Measurements from ENCODE around the gene IRF7. TPM values are rescaled to one million over a fixed set of nuclear protein-coding genes. Genes with fewer than 3 reads are reported as not detected.
"Not testable (repeated sequence)": the region's sequence is repeated elsewhere in the genome, so short reads cannot be mapped to it uniquely, and the experiment has no call there.

Gene IRF7
- total and polyA plus RNA-seq, 2 experiments from 2014 or later: 12.3 to 17.3 TPM

DNA sequence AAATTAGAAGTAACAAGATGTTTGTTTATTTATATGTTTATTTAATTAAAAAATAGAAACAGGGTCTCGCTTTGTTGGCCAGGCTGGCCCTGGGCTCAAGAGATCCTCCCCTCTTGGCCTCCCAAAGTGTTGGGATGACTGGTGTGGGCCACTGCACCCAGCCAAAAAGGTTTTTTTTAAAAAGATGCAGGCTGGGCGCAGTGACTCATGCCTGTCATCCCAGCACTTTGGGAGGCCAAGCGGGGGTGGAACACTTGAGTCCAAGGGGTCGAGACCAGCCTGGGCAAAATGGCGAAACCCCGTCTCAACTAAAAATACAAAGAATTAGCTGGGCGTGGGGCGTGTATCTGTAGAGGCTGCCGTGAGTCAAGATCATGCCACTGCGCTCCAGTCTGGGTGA, 34.7 kb upstream of the IRF7 start (continued):
- TF ChIP-seq ETS1 (IDR thresholded peaks at IDR 0.05) (no peak), ZNF331 (CRISPR knock-in tag; IDR thresholded peaks at IDR 0.05; ENCODE audit: low read depth) (no peak), POLR2AphosphoS5 (IDR thresholded peaks at IDR 0.05; ENCODE audit: low read depth) (no peak), NANOG (IDR thresholded peaks at IDR 0.05; ENCODE audit: borderline replicate concordance) (no peak), CREB1 (CRISPR knock-in tag; IDR thresholded peaks at IDR 0.05; ENCODE audit: low read depth) (no peak), JUNB (IDR thresholded peaks at IDR 0.05; ENCODE audit: unreplicated experiment) (no peak), STAT1 (IDR thresholded peaks at IDR 0.05; ENCODE audit: unreplicated experiment) (no peak), CTCF (conservative IDR thresholded peaks at IDR 0.05; ENCODE audit: low read depth in 2 of 2) (no peak), REST (IDR thresholded peaks at IDR 0.05; ENCODE audit: unreplicated experiment) (no peak), EZH2 (IDR thresholded peaks at IDR 0.05; ENCODE audit: low read depth, unreplicated experiment) (no peak), EZH2phosphoT487 (IDR thresholded peaks at IDR 0.05; ENCODE audit: unreplicated experiment) (no peak), ZNF114 (CRISPR knock-in tag; IDR thresholded peaks at IDR 0.05) (no peak)

DNA sequence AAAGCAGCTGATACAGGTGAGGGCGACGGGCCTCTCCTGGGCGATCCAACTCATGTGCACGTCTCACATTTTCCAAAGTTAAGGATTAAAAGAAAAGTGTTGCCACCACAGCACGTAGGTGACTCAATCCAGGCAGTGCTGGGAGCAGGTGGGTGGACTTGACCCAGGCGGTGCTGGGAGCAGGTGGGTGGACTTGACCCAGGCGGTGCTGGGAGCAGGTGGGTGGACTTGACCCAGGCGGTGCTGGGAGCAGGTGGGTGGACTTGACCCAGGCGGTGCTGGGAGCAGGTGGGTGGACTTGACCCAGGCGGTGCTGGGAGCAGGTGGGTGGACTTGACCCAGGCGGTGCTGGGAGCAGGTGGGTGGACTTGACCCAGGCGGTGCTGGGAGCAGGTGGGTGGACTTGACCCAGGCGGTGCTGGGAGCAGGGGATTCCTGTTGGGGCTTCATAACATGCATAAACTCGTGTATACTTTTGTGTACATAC, 32.0 kb upstream of the IRF7 start:
- H3K36me3 Mint-ChIP-seq (ENCODE audit: low read depth): peaks cover 41% of the 10 kb centered on the region
- peaks cover 12% of the 10 kb centered on the region for H3K27me3 Mint-ChIP-seq (ENCODE audit: insufficient read depth, low read depth, poor library complexity)
- not testable (repeated sequence) for H3K9me2 ChIP-seq (ENCODE audit: insufficient read depth); ATAC-seq; H3K4me2 ChIP-seq; H3K4me1 Mint-ChIP-seq; H3F3A ChIP-seq (replicated peaks; ENCODE audit: low read depth); H3K4me3 Mint-ChIP-seq; H3K4me3 ChIP-seq; DNase-seq (ENCODE audit: low spot score); H3K4me1 ChIP-seq (ENCODE audit: insufficient read depth); H3K27ac Mint-ChIP-seq; H4K20me1 ChIP-seq (replicated peaks; ENCODE audit: insufficient read depth); H3K36me3 ChIP-seq (ENCODE audit: insufficient read depth); H2AFZ ChIP-seq; H3K9me3 Mint-ChIP-seq; H3K27me3 ChIP-seq (ENCODE audit: insufficient read depth); H3K27ac ChIP-seq (ENCODE audit: low read depth); H3K79me2 ChIP-seq (replicated peaks; ENCODE audit: insufficient read depth)
